DOHH2 (cell line): ENCODE results near the gene QSOX2.

ENCODE experiments used
- H3F3A ChIP-seq: fragments of 200-600 bp; sonication (generic), shearing (Covaris generic); 2 replicates; pipeline ENCODE4 v1.6.0; 2016; ENCODE audit warnings: antibody characterized with exemption, mild to moderate bottlenecking; ENCODE audit not compliant: control insufficient read depth, insufficient read depth
- H3K27ac ChIP-seq: fragments of 200-600 bp; sonication (generic); 2 replicates; pipeline ENCODE4 v1.5.1; 2014; ENCODE audit warnings: low read depth, mild to moderate bottlenecking, low read length, moderate library complexity
- H3K27me3 ChIP-seq: fragments of 200-600 bp; sonication (generic); 2 replicates; pipeline ENCODE4 v1.6.1; 2014; ENCODE audit warnings: mild to moderate bottlenecking, low read length, mixed read lengths; ENCODE audit not compliant: control insufficient read depth
- H3K36me3 ChIP-seq: fragments of 200-600 bp; sonication (generic); 2 replicates; pipeline ENCODE4 v1.6.1; 2014; ENCODE audit warnings: mild to moderate bottlenecking, low read length, moderate library complexity, mixed read lengths; ENCODE audit not compliant: control insufficient read depth
- H3K4me1 ChIP-seq: fragments of 200-600 bp; sonication (generic); 2 replicates; pipeline ENCODE4 v1.6.1; 2014; ENCODE audit warnings: mild to moderate bottlenecking, low read length, mixed read lengths; ENCODE audit not compliant: control insufficient read depth
- H3K4me2 ChIP-seq: fragments of 200-600 bp; sonication (generic); 2 replicates; pipeline ENCODE4 v1.6.0; 2014; ENCODE audit warnings: mild to moderate bottlenecking, low read length, moderate library complexity
- H3K4me3 ChIP-seq: fragments of 200-600 bp; sonication (generic); 2 replicates; pipeline ENCODE4 v1.5.1; 2014; ENCODE audit warnings: mild to moderate bottlenecking, low read length, mixed read lengths
- H3K79me2 ChIP-seq: fragments of 200-600 bp; sonication (generic); 2 replicates; pipeline ENCODE4 v1.6.1; 2014; ENCODE audit warnings: mild to moderate bottlenecking, low read length, mixed read lengths; ENCODE audit not compliant: control insufficient read depth
- H3K9me2 ChIP-seq: fragments of 200-600 bp; sonication (generic); replicated peaks from 2 replicates; pipeline ENCODE4 v1.6.1; 2014; ENCODE audit warnings: mild to moderate bottlenecking, low read length, mixed read lengths; ENCODE audit not compliant: control insufficient read depth
- H3K9me3 ChIP-seq: fragments of 200-600 bp; sonication (generic); 2 replicates; pipeline ENCODE4 v1.6.1; 2014; ENCODE audit warnings: antibody characterized with exemption, low read length, mixed read lengths; ENCODE audit not compliant: control insufficient read depth, insufficient read depth
- H4K20me1 ChIP-seq: fragments of 200-600 bp; sonication (generic); 2 replicates; pipeline ENCODE4 v1.6.0; 2014; ENCODE audit warnings: low read depth, mild to moderate bottlenecking, antibody characterized with exemption, low read length, moderate library complexity; ENCODE audit not compliant: control insufficient read depth, insufficient read depth
- EZH2phosphoT487 ChIP-seq: fragments of 200-600 bp; sonication (generic); IDR thresholded peaks from 2 replicates; pipeline ENCODE4 v1.6.1; 2017; ENCODE audit warnings: borderline replicate concordance, mild to moderate bottlenecking, antibody characterized with exemption, low read length, moderate library complexity, mixed read lengths
- TF ChIP-seq, protein P1 (sequence below): fragments of 200-600 bp; sonication (generic); IDR thresholded peaks from one replicate; pipeline ENCODE4 v1.5.1; 2014; ENCODE audit warnings: antibody characterized with exemption, mild to moderate bottlenecking, low read depth, low read length; ENCODE audit not compliant: poor library complexity, severe bottlenecking

The QSOX2 gene

GRCh38 chr9:136187197-136187596 is 58.4 kb downstream of the QSOX2 start:
- TF ChIP-seq, protein P1, sequence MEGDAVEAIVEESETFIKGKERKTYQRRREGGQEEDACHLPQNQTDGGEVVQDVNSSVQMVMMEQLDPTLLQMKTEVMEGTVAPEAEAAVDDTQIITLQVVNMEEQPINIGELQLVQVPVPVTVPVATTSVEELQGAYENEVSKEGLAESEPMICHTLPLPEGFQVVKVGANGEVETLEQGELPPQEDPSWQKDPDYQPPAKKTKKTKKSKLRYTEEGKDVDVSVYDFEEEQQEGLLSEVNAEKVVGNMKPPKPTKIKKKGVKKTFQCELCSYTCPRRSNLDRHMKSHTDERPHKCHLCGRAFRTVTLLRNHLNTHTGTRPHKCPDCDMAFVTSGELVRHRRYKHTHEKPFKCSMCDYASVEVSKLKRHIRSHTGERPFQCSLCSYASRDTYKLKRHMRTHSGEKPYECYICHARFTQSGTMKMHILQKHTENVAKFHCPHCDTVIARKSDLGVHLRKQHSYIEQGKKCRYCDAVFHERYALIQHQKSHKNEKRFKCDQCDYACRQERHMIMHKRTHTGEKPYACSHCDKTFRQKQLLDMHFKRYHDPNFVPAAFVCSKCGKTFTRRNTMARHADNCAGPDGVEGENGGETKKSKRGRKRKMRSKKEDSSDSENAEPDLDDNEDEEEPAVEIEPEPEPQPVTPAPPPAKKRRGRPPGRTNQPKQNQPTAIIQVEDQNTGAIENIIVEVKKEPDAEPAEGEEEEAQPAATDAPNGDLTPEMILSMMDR = no peak
- TF ChIP-seq EZH2phosphoT487 = no peak
- Histone ChIP-seq H3K4me3 (no peak overlapping the region), H3K9me3 (no peaks in the 10 kb centered on the region), H3K9me2 (no peaks in the 10 kb centered on the region), H4K20me1 (no peaks in the 10 kb centered on the region), H3F3A (no peaks in the 10 kb centered on the region), H3K79me2 (no peaks in the 10 kb centered on the region), H3K36me3 (no peaks in the 10 kb centered on the region), H3K27ac (no peak overlapping the region), H3K4me1 (no peaks in the 10 kb centered on the region), H3K4me2 (no peak overlapping the region), H3K27me3 (peaks cover 14% of the 10 kb centered on the region)

- Histone ChIP-seq H3K4me3 (no peak overlapping the region), H3F3A (no peaks in the 10 kb centered on the region), H4K20me1 (no peaks in the 10 kb centered on the region)
Observed at GRCh38 chr9:136186386-136186785, 59.2 kb downstream of the QSOX2 start.

DNA sequence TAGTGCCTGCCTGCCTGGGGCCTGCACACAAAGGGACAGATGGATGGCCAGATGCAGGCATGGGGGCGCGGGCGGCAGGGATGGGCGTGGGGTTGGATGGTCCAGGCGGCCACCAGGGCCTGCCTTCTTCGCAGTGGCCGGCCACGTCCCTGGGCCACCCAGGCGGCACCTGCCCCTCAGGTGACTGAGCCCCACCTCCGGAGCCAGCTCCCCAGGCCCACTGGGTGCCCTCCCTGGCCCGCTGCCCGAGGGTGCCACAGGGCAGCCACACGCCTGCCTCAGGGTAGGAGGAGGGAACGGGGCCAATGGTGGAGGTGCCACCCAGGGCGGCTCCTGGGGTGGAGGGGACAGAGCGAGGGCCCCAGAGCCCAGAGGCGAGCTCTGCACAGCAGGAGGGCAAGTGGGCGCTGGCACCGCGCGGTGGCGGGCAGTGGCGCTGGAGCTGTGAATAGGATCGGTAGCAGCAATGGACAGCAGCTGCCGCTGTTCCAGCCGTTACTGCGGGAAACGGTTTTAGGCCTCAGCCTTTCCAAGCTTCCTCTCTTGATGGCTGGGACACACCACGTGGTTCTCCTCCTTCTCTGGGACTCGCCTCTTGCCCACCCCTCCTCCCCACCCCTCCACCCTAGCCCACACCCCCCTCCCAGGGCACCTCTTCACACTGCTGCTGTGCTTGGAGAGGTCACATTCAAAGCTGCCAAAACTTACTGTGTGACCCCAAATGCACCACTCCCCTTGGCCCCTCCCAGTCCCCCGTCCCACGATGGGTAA is 59.8 kb downstream of the QSOX2 start:
- Histone ChIP-seq H3K9me2 (no peaks in the 10 kb centered on the region), H3K9me3 (no peaks in the 10 kb centered on the region)

More at GRCh38 chr9:136186386-136186785, 59.2 kb downstream of the QSOX2 start:
- no peaks in the 10 kb centered on the region for H3K9me2 ChIP-seq
- no peaks in the 10 kb centered on the region for H3K9me3 ChIP-seq
- no peaks in the 10 kb centered on the region for H3K4me1 ChIP-seq
- H3K36me3 ChIP-seq = no peaks in the 10 kb centered on the region
- no peak for TF ChIP-seq EZH2phosphoT487
- TF ChIP-seq, protein P1 = no peak
- no peak overlapping the region for H3K27ac ChIP-seq
- peaks cover 12% of the 10 kb centered on the region for H3K27me3 ChIP-seq
- no peak overlapping the region for H3K4me2 ChIP-seq
- no peaks in the 10 kb centered on the region for H3K79me2 ChIP-seq

More for the DNA sequence above, 59.8 kb downstream of the QSOX2 start:
- Histone ChIP-seq H3K4me1 (no peaks in the 10 kb centered on the region), H3K79me2 (no peaks in the 10 kb centered on the region), H4K20me1 (no peaks in the 10 kb centered on the region), H3K4me2 (no peak overlapping the region), H3K27me3 (peaks cover 5% of the 10 kb centered on the region), H3K36me3 (no peaks in the 10 kb centered on the region), H3K27ac (no peak overlapping the region), H3K4me3 (no peak overlapping the region), H3F3A (no peaks in the 10 kb centered on the region)
- TF ChIP-seq, protein P1 = no peak
- TF ChIP-seq EZH2phosphoT487 = no peak
